ENCODE results near the gene MAMDC2.

The MAMDC2 gene

GRCh38 chr9:70083429-70083828 lies 39.8 kb downstream of the MAMDC2 start:
- Histone ChIP-seq H3K27me3 (ENCODE audit: control insufficient read depth in 1 of 2, insufficient read depth in 2 of 2, low read length in 2 of 2) (no peaks in the 10 kb centered on the region), H3K4me1 (ENCODE audit: control insufficient read depth, insufficient read depth, low read length) (peaks cover 45% of the 10 kb centered on the region), H3K9ac (ENCODE audit: low read length in 2 of 2) (no peak overlapping the region), H3K9me3 (ENCODE audit: control insufficient read depth in 2 of 2, low read length in 2 of 2) (no peaks in the 10 kb centered on the region), H3K27ac (ENCODE audit: low read length) (peak overlapping the region; percentile 66), H3K4me3 (ENCODE audit: low read length in 2 of 2) (no peak overlapping the region), H3K36me3 (ENCODE audit: control insufficient read depth in 2 of 2, insufficient read depth in 2 of 2, low read length in 2 of 2) (peaks cover 0 to 3% of the 10 kb centered on the region in 2 donors)

GRCh38 chr9:70085241-70085640 lies 41.6 kb downstream of the MAMDC2 start:
- Histone ChIP-seq H3K36me3 (ENCODE audit: control insufficient read depth in 2 of 2, insufficient read depth in 2 of 2, low read length in 2 of 2) (no peaks in the 10 kb centered on the region), H3K4me1 (ENCODE audit: control insufficient read depth, insufficient read depth, low read length) (peaks cover 34% of the 10 kb centered on the region), H3K4me3 (ENCODE audit: low read length in 2 of 2) (no peak overlapping the region), H3K27me3 (ENCODE audit: control insufficient read depth in 1 of 2, insufficient read depth in 2 of 2, low read length in 2 of 2) (no peaks in the 10 kb centered on the region), H3K27ac (ENCODE audit: low read length) (peak overlapping the region; percentile 32), H3K9ac (ENCODE audit: low read length in 2 of 2) (no peak overlapping the region), H3K9me3 (ENCODE audit: control insufficient read depth in 2 of 2, low read length in 2 of 2) (no peaks in the 10 kb centered on the region)

- H3K9me3 ChIP-seq (ENCODE audit: control insufficient read depth in 2 of 2, low read length in 2 of 2) = no peaks in the 10 kb centered on the region
- H3K4me3 ChIP-seq (ENCODE audit: low read length in 2 of 2) = no peak overlapping the region
- H3K9ac ChIP-seq (ENCODE audit: low read length in 2 of 2) = no peak overlapping the region
- H3K4me1 ChIP-seq (ENCODE audit: control insufficient read depth, insufficient read depth, low read length) = peaks cover 34% of the 10 kb centered on the region
- peak overlapping the region; percentile 42 for H3K27ac ChIP-seq (ENCODE audit: low read length)
- no peaks in the 10 kb centered on the region for H3K27me3 ChIP-seq (ENCODE audit: control insufficient read depth in 1 of 2, insufficient read depth in 2 of 2, low read length in 2 of 2)
- H3K36me3 ChIP-seq (ENCODE audit: control insufficient read depth in 2 of 2, insufficient read depth in 2 of 2, low read length in 2 of 2) = no peaks in the 10 kb centered on the region
Measured at GRCh38 chr9:70091103-70091502, 47.5 kb downstream of the MAMDC2 start.

GRCh38 chr9:70091572-70091971 lies 47.9 kb downstream of the MAMDC2 start:
- Histone ChIP-seq H3K4me1 (ENCODE audit: control insufficient read depth, insufficient read depth, low read length) (peaks cover 31% of the 10 kb centered on the region), H3K27ac (ENCODE audit: low read length) (peak overlapping the region; percentile 42), H3K9me3 (ENCODE audit: control insufficient read depth in 2 of 2, low read length in 2 of 2) (no peaks in the 10 kb centered on the region), H3K9ac (ENCODE audit: low read length in 2 of 2) (no peak overlapping the region), H3K27me3 (ENCODE audit: control insufficient read depth in 1 of 2, insufficient read depth in 2 of 2, low read length in 2 of 2) (no peaks in the 10 kb centered on the region), H3K36me3 (ENCODE audit: control insufficient read depth in 2 of 2, insufficient read depth in 2 of 2, low read length in 2 of 2) (no peaks in the 10 kb centered on the region), H3K4me3 (ENCODE audit: low read length in 2 of 2) (no peak overlapping the region)

GRCh38 chr9:70092190-70092589 lies 48.5 kb downstream of the MAMDC2 start:
- H3K27me3 ChIP-seq (ENCODE audit: control insufficient read depth in 1 of 2, insufficient read depth in 2 of 2, low read length in 2 of 2) = no peaks in the 10 kb centered on the region
- peaks cover 25% of the 10 kb centered on the region for H3K4me1 ChIP-seq (ENCODE audit: control insufficient read depth, insufficient read depth, low read length)
- H3K9me3 ChIP-seq (ENCODE audit: control insufficient read depth in 2 of 2, low read length in 2 of 2) = no peaks in the 10 kb centered on the region
- H3K9ac ChIP-seq (ENCODE audit: low read length in 2 of 2) = no peak overlapping the region
- no peak overlapping the region for H3K4me3 ChIP-seq (ENCODE audit: low read length in 2 of 2)
- peak overlapping the region; percentile 42 for H3K27ac ChIP-seq (ENCODE audit: low read length)
- no peaks in the 10 kb centered on the region for H3K36me3 ChIP-seq (ENCODE audit: control insufficient read depth in 2 of 2, insufficient read depth in 2 of 2, low read length in 2 of 2)

- Histone ChIP-seq H3K4me1 (ENCODE audit: control insufficient read depth, insufficient read depth, low read length) (peaks cover 28% of the 10 kb centered on the region), H3K4me3 (ENCODE audit: low read length in 2 of 2) (no peak overlapping the region), H3K9ac (ENCODE audit: low read length in 2 of 2) (no peak overlapping the region), H3K27me3 (ENCODE audit: control insufficient read depth in 1 of 2, insufficient read depth in 2 of 2, low read length in 2 of 2) (no peaks in the 10 kb centered on the region), H3K9me3 (ENCODE audit: control insufficient read depth in 2 of 2, low read length in 2 of 2) (no peaks in the 10 kb centered on the region), H3K36me3 (ENCODE audit: control insufficient read depth in 2 of 2, insufficient read depth in 2 of 2, low read length in 2 of 2) (no peaks in the 10 kb centered on the region), H3K27ac (ENCODE audit: low read length) (peak overlapping the region; percentile 2)
Measured at GRCh38 chr9:70093095-70093494, 49.4 kb downstream of the MAMDC2 start.

- H3K4me3 ChIP-seq (ENCODE audit: low read length in 2 of 2) = no peak overlapping the region
- peak overlapping the region; percentile 2 for H3K27ac ChIP-seq (ENCODE audit: low read length)
- peaks cover 29% of the 10 kb centered on the region for H3K4me1 ChIP-seq (ENCODE audit: control insufficient read depth, insufficient read depth, low read length)
- no peaks in the 10 kb centered on the region for H3K27me3 ChIP-seq (ENCODE audit: control insufficient read depth in 1 of 2, insufficient read depth in 2 of 2, low read length in 2 of 2)
- H3K9me3 ChIP-seq (ENCODE audit: control insufficient read depth in 2 of 2, low read length in 2 of 2) = no peaks in the 10 kb centered on the region
- H3K36me3 ChIP-seq (ENCODE audit: control insufficient read depth in 2 of 2, insufficient read depth in 2 of 2, low read length in 2 of 2) = no peaks in the 10 kb centered on the region
- H3K9ac ChIP-seq (ENCODE audit: low read length in 2 of 2) = peak overlapping the region in 1 of 2 donors; percentile 16
Measured at GRCh38 chr9:70093944-70094343, 50.3 kb downstream of the MAMDC2 start.

- no peaks in the 10 kb centered on the region for H3K9me3 ChIP-seq (ENCODE audit: control insufficient read depth in 2 of 2, low read length in 2 of 2)
- H3K36me3 ChIP-seq (ENCODE audit: control insufficient read depth in 2 of 2, insufficient read depth in 2 of 2, low read length in 2 of 2) = no peaks in the 10 kb centered on the region
- H3K27me3 ChIP-seq (ENCODE audit: control insufficient read depth in 1 of 2, insufficient read depth in 2 of 2, low read length in 2 of 2) = no peaks in the 10 kb centered on the region
- no peak overlapping the region for H3K4me3 ChIP-seq (ENCODE audit: low read length in 2 of 2)
- peak overlapping the region; percentile 2 for H3K27ac ChIP-seq (ENCODE audit: low read length)
- H3K4me1 ChIP-seq (ENCODE audit: control insufficient read depth, insufficient read depth, low read length) = peaks cover 23% of the 10 kb centered on the region
- H3K9ac ChIP-seq (ENCODE audit: low read length in 2 of 2) = no peak overlapping the region
Measured at GRCh38 chr9:70094747-70095146, 51.1 kb downstream of the MAMDC2 start.

GRCh38 chr9:70097187-70097586 lies 53.5 kb downstream of the MAMDC2 start:
- Histone ChIP-seq H3K9me3 (ENCODE audit: control insufficient read depth in 2 of 2, low read length in 2 of 2) (no peaks in the 10 kb centered on the region), H3K4me1 (ENCODE audit: control insufficient read depth, insufficient read depth, low read length) (peaks cover 15% of the 10 kb centered on the region), H3K9ac (ENCODE audit: low read length in 2 of 2) (no peak overlapping the region), H3K4me3 (ENCODE audit: low read length in 2 of 2) (no peak overlapping the region), H3K36me3 (ENCODE audit: control insufficient read depth in 2 of 2, insufficient read depth in 2 of 2, low read length in 2 of 2) (no peaks in the 10 kb centered on the region), H3K27me3 (ENCODE audit: control insufficient read depth in 1 of 2, insufficient read depth in 2 of 2, low read length in 2 of 2) (no peaks in the 10 kb centered on the region), H3K27ac (ENCODE audit: low read length) (no peak overlapping the region)

- Histone ChIP-seq H3K27me3 (ENCODE audit: control insufficient read depth in 1 of 2, insufficient read depth in 2 of 2, low read length in 2 of 2) (no peaks in the 10 kb centered on the region), H3K36me3 (ENCODE audit: control insufficient read depth in 2 of 2, insufficient read depth in 2 of 2, low read length in 2 of 2) (no peaks in the 10 kb centered on the region), H3K9ac (ENCODE audit: low read length in 2 of 2) (peak overlapping the region in 1 of 2 donors; percentile 48), H3K4me3 (ENCODE audit: low read length in 2 of 2) (peak overlapping the region in 1 of 2 donors; percentile 9), H3K27ac (ENCODE audit: low read length) (peak overlapping the region; percentile 74), H3K9me3 (ENCODE audit: control insufficient read depth in 2 of 2, low read length in 2 of 2) (no peaks in the 10 kb centered on the region), H3K4me1 (ENCODE audit: control insufficient read depth, insufficient read depth, low read length) (peaks cover 7% of the 10 kb centered on the region)
Measured at GRCh38 chr9:70100362-70100761, 56.7 kb downstream of the MAMDC2 start.

- H3K36me3 ChIP-seq (ENCODE audit: control insufficient read depth in 2 of 2, insufficient read depth in 2 of 2, low read length in 2 of 2) = peaks cover 0 to 2% of the 10 kb centered on the region in 2 donors
- no peak overlapping the region for H3K27ac ChIP-seq (ENCODE audit: low read length)
- peaks cover 7% of the 10 kb centered on the region for H3K4me1 ChIP-seq (ENCODE audit: control insufficient read depth, insufficient read depth, low read length)
- H3K9me3 ChIP-seq (ENCODE audit: control insufficient read depth in 2 of 2, low read length in 2 of 2) = no peaks in the 10 kb centered on the region
- no peaks in the 10 kb centered on the region for H3K27me3 ChIP-seq (ENCODE audit: control insufficient read depth in 1 of 2, insufficient read depth in 2 of 2, low read length in 2 of 2)
- no peak overlapping the region for H3K4me3 ChIP-seq (ENCODE audit: low read length in 2 of 2)
- H3K9ac ChIP-seq (ENCODE audit: low read length in 2 of 2) = no peak overlapping the region
Measured at GRCh38 chr9:70101265-70101664, 57.6 kb downstream of the MAMDC2 start.
